OCI-LY1 (cell line): Measurements from ENCODE around the gene C13orf42.

Experiments
- CTCF ChIP-seq: fragments of 200-600 bp; sonication (generic), shearing (Covaris generic); IDR thresholded peaks from 2 replicates; pipeline ENCODE4 v1.5.1; 2017; ENCODE audit warnings: mild to moderate bottlenecking, antibody characterized with exemption, low read length, moderate library complexity, mixed read lengths
- EZH2 ChIP-seq: fragments of 200-600 bp; sonication (generic), shearing (Covaris generic); IDR thresholded peaks from 2 replicates; pipeline ENCODE4 v1.8.0; 2017; ENCODE audit warnings: borderline replicate concordance, mixed run types, mild to moderate bottlenecking, antibody characterized with exemption, low read length, moderate library complexity, mixed read lengths

- TF ChIP-seq CTCF (no peak), EZH2 (no peak)
Measured at GRCh38 chr13:51155776-51156515, 44.9 kb upstream of the C13orf42 start.
